HT1080 (cell line): Measurements from ENCODE around the gene PGAP2. TPM values are rescaled to one million over a fixed set of nuclear protein-coding genes. Genes with fewer than 3 reads are reported as not detected.
"Not testable (repeated sequence)": the region's sequence is repeated elsewhere in the genome, so short reads cannot be mapped to it uniquely, and the experiment has no call there.

Experiments used
- DNase-seq: peaks from one replicate; pipeline ENCODE4 v3.0.0-alpha.2; 2015; ENCODE audit warnings: low read depth
- small RNA-seq: library from RNA; depleted of rRNA; stranded (forward); fragments of <200 nt; gene quantifications from one replicate; pipeline ENCODE3, GENCODE V24; 2014
- total RNA-seq: library from RNA; depleted of rRNA; stranded (reverse); fragments of >200 nt; shearing (Covaris generic); gene quantifications from 2 replicates; pipeline ENCODE4 v1.2.3, GENCODE V29; 2014; rRNA removed

Gene PGAP2
- total RNA-seq, 1 experiment from 2014 or later, result 12.0 TPM

GRCh38 chr11:3854977-3855807 lies 46.8 kb downstream of the PGAP2 start, which contains the start of gene STIM1:
Gene STIM1 (plus strand): TSS chr11:3855664. CDS start chr11:3856271, 607 bp downstream.
- DNase-seq, result peak; percentile 92

GRCh38 chr11:3855808-3856491 lies 47.6 kb downstream of the PGAP2 start:
- DNase-seq, result peak; percentile 53

DNA sequence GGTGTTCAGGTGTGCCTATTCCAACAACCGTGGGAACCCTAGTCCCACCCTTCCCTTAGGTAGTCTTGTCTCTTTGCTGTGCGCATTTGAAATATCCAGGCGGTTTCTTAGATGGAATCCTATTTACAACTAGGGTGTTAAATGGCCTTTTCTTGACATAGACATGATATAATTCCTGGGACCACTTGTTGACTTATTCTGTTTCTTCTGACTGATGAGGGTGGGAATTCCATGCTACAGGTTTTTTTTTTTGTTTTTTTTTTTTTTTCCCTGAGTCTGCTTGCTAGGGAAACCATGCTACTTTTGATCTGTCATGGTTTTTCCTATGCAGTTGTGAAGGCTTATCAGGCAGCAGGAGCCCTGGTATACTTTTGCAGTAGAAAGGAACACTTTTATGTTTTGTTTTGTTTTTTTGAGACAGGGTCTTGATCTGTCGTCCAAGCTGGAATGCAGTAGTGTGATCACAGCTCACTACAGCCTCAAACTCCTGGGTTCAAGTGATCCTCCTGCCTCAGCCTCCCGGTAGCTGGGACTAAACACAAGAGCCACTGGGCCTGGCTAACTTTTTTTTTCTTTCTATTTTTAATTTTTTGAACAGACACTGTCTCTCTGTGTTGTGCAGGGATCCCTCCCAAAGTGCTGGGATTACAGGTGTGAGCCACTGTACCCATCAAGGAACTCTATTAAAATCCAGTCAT lies 48.6 kb downstream of the PGAP2 start:
- no peak for DNase-seq

GRCh38 chr11:3857628-3858027 lies 49.3 kb downstream of the PGAP2 start:
- DNase-seq, result no peak

DNA sequence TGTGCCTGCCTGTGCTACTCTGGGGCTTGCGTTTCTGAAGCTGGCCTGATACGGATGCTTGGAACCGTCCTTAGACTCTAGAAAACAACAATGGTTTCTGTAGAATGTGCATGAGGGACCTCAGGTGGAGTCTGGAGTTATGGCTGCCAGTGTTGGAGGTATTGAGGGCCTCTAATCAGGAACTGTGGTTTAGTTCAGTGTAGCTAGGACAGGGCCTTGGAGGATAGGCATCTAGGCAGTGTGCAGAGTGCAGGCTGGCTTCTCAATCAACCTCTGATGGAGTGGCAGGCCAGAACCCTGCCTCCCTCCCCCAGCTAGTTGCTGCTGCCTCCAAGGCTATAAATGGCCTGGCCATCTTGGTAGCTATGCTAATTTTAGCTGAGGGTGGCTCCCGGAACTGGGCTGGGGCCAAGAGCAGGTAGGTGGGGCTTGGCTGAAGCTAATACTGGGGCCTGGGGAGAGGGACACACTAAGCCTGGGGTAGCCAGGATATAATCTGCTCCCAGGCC lies 51.1 kb downstream of the PGAP2 start:
- no peak for DNase-seq

GRCh38 chr11:3860375-3860774 lies 52.0 kb downstream of the PGAP2 start:
- no peak for DNase-seq

DNA sequence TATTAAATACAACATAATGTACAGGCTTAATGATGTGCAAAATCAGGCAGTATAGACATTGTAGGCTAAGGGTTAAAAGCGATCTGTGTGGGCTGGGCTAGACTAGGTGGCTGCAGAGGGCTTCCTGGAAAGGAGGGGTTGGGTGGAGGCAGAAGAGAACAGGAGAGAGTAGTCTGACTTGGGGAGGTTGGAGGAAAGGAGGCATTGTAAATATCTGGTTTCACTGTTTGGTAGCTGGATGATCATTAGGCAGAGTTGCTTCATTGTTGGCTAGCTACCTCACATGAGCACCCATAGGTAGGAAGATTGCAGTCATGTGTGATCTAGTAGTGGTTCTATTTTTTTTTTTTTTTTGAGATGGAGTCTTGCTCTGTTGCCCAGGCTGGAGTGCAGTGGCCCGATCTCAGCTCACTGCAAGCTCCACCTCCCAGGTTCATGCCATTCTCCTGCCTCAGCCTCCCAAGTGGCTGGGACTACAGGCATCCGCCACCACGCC lies 52.6 kb downstream of the PGAP2 start:
- DNase-seq, result not testable (repeated sequence)

- no peak for DNase-seq
Measured at GRCh38 chr11:3861683-3862082, 53.3 kb downstream of the PGAP2 start.

DNA sequence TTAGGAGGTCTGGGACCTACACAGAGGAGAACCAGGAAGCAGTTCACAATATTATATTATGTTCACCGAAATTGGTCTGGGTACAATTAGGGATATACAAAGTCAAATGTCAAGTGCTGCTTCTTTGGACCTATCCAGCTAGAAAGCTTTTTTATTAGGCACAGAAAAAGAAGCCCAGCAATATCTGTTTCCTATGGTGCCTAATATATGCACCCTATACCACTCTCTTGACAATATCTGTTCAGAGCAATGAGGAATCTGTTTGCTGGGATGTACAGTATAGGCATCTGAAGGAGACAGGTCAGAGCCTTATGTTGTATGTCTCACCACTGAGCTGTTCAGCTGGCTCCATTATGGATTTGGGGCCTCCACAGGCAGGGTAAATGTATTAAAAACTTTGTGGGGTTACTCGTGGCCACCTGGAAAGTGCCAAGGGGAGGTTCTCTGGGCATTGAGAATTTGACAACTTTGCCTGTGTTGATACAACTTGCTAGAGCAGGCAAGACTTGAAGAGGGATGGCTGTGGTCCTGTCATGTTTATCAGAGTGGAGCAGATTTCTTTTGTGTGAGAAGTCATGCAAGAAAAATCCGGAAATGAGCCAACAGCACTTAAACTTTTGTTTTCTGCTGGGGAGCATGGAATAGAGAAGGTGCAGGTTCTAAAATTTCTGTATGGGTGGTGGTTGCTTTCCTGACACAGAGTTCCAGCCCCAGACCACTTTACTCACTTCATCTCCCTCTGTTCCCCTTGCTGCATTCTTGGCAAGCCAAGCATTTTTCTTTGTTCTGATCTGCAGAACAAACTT lies 57.2 kb downstream of the PGAP2 start:
- peak; percentile 76 for DNase-seq

- DNase-seq, result no peak
Measured at GRCh38 chr11:3866206-3866605, 57.8 kb downstream of the PGAP2 start.

GRCh38 chr11:3866836-3867208 lies 58.5 kb downstream of the PGAP2 start:
- no peak for DNase-seq

GRCh38 chr11:3867209-3868091 lies 59.1 kb downstream of the PGAP2 start:
- no peak for DNase-seq

DNA sequence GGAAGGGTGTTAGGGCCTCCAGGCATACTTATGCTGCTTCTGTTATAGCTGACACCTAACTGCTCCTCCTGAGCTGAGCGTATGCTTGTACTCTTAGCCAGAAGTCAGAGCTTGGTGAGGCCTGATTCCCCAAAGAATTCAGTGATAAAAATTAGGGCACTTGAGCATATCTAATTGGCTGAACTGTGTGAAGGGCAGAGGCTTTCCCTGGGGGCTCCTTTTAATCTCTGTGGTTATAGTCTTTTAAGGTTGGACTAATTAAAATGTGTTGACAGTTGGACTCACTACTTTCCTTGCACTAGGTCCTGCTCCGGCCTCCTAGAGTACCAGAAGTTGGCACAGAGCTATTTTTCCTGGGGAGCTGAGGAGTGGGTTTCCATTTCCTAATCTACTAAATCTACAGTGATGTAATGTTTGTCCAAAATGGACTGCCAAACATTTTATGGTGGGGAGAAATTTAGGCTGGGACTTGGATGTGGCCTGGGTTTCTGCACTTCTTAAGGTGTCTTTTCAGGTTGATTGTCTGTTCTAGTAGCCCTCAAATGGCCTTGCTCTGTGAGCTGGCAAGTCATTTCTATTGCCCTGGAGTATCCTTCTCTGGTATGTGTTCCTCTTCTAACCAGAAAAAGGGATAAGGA lies 65.5 kb downstream of the PGAP2 start:
- no peak for DNase-seq

Small RNA genes lying within 50 kb of the gene (small RNA-seq; reads per million reads assigned to genes)
- not detected for gene RNU7-50P

Other genes starting within 250 kb of the PGAP2 start
- gene ART5, start 166.6 kb upstream of the PGAP2 start, total RNA-seq, result not detected in 2 replicates
- not detected in 2 replicates for gene ART1, start 163.4 kb upstream of the PGAP2 start, total RNA-seq
- 0.43 and 2.5 TPM in 2 replicates for gene CHRNA10, start 137.2 kb upstream of the PGAP2 start, total RNA-seq
- 126 and 168 TPM in 2 replicates for gene NUP98, start 11.0 kb upstream of the PGAP2 start, total RNA-seq
- gene RHOG, start 32.4 kb downstream of the PGAP2 start, total RNA-seq, result 55.9 and 98.7 TPM in 2 replicates
- gene STIM1, start 47.1 kb downstream of the PGAP2 start, total RNA-seq, result 14.6 and 18.1 TPM in 2 replicates